Hepatocyte (in vitro differentiated cells): ENCODE data around the gene FYN. TPM values are rescaled to one million over a fixed set of nuclear protein-coding genes. Genes with fewer than 3 reads are reported as not detected.

Source experiments
- DNase-seq: peaks from one replicate; pipeline ENCODE4 v3.0.0-alpha.2; 2016; ENCODE audit warnings: low spot score
- H2AFZ ChIP-seq: fragments of 200-600 bp; sonication (generic); 2 replicates; pipeline ENCODE4 v1.6.0; 2016; ENCODE audit warnings: antibody characterized with exemption, mild to moderate bottlenecking
- H3K27ac ChIP-seq: fragments of 200-600 bp; sonication (generic); 2 replicates; pipeline ENCODE4 v1.5.1; 2016; ENCODE audit warnings: mild to moderate bottlenecking
- H3K27me3 ChIP-seq: fragments of 200-600 bp; sonication (generic); 2 replicates; pipeline ENCODE4 v1.6.1; 2016
- H3K36me3 ChIP-seq: fragments of 200-600 bp; sonication (generic); replicated peaks from 2 replicates; pipeline ENCODE4 v1.5.1; 2016; ENCODE audit warnings: low read depth; ENCODE audit not compliant: insufficient read depth
- H3K4me1 ChIP-seq: fragments of 200-600 bp; sonication (generic); 2 replicates; pipeline ENCODE4 v1.5.1; 2016; ENCODE audit warnings: mild to moderate bottlenecking, moderate library complexity; ENCODE audit not compliant: insufficient read depth
- H3K4me2 ChIP-seq: fragments of 200-600 bp; sonication (generic); 2 replicates; pipeline ENCODE4 v1.6.0; 2016
- H3K4me3 ChIP-seq: fragments of 200-600 bp; sonication (generic); 2 replicates; pipeline ENCODE4 v1.5.1; 2016; ENCODE audit warnings: mild to moderate bottlenecking
- H3K79me2 ChIP-seq: fragments of 200-600 bp; sonication (generic); 2 replicates; pipeline ENCODE4 v1.6.0; 2017; ENCODE audit warnings: mild to moderate bottlenecking
- H3K9me2 ChIP-seq: fragments of 200-600 bp; sonication (generic); replicated peaks from 2 replicates; pipeline ENCODE4 v1.6.0; 2017; ENCODE audit warnings: mild to moderate bottlenecking; ENCODE audit not compliant: insufficient read depth
- H3K9me3 ChIP-seq: fragments of 200-600 bp; sonication (generic); 2 replicates; pipeline ENCODE4 v1.5.1; 2016; ENCODE audit warnings: low read depth, mild to moderate bottlenecking
- H4K20me1 ChIP-seq: fragments of 200-600 bp; sonication (generic); 2 replicates; pipeline ENCODE4 v1.6.0; 2016; ENCODE audit warnings: mild to moderate bottlenecking; ENCODE audit not compliant: insufficient read depth, poor library complexity, severe bottlenecking
- CTCF ChIP-seq: fragments of 200-600 bp; sonication (generic); IDR thresholded peaks from 2 replicates; pipeline ENCODE4 v1.5.1; 2016; ENCODE audit warnings: antibody characterized with exemption, mild to moderate bottlenecking; ENCODE audit not compliant: poor library complexity
- EZH2 ChIP-seq: fragments of 200-600 bp; sonication (generic); IDR thresholded peaks from 2 replicates; pipeline ENCODE4 v1.6.1; 2016; ENCODE audit warnings: antibody characterized with exemption, mild to moderate bottlenecking, borderline replicate concordance
- EZH2phosphoT487 ChIP-seq: fragments of 200-600 bp; sonication (generic); IDR thresholded peaks from one replicate; pipeline ENCODE4 v1.6.1; 2018; ENCODE audit warnings: antibody characterized with exemption, mild to moderate bottlenecking, low read depth, moderate library complexity; ENCODE audit not compliant: unreplicated experiment, severe bottlenecking
- WGBS: methylation state at CpG from one replicate; pipeline ENCODE4 v1.1.6; 2016; ENCODE audit warnings: low lambda C conversion rate; ENCODE audit errors: missing lambda C conversion rate; 5-methylcytosine and 5-hydroxymethylcytosine counted together
- polyA plus RNA-seq: library from polyadenylated mRNA; unstranded; fragments of >200 nt; fragmentation: Nextera tagmentation; extraction: Ambion mirVana; gene quantifications from 2 replicates; pipeline ENCODE4 v1.2.1, GENCODE V29; 2016
- total RNA-seq: library from RNA; depleted of rRNA; stranded (reverse); fragments of >200 nt; gene quantifications from 2 replicates; pipeline ENCODE4 v1.2.3, GENCODE V29; 2014

Gene FYN
- total and polyA plus RNA-seq, 2 experiments from 2014 or later: 40.0 to 70.1 TPM

DNA sequence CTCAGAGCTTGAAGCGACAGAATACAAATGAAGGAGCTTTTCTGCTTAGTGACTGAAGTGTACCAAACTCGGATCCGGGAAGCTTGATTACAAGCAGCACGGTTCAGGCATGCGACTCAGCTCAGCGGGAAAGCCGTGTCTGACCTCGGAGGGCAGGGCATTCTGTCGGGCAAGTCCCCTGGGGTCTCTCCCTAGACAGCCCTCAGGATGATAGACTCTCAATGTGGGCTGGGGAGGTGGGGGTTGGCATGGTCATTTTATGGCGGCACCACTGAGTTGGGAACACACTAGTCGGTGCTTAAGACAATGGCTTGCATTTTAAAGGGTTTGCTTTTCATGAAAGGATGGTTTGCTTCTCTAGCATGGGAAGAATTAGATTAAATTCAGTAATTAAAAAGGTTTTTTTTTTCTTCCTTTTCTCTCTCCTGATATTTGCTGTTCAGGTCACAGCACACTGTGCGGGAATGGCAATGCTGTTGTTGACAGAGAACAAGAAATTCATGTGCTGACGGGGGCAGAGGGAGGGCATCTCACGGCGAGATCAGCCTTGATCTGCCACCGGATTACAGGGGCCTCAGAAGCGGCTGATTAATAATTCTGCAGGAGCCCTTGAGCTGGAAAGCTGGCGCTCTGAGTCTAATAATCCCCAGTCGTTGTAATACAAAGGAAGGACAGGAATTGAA lies 186.9 kb downstream of the FYN start:
- no peak for TF ChIP-seq EZH2
- TF ChIP-seq EZH2phosphoT487: no peak
- TF ChIP-seq CTCF: no peak
- no peak for DNase-seq
- no peak overlapping the region for H2AFZ ChIP-seq
- peaks cover 5% of the 10 kb centered on the region for H3K4me1 ChIP-seq
- H3K27ac ChIP-seq: no peak overlapping the region
- H3K4me2 ChIP-seq: no peak overlapping the region
- H3K9me3 ChIP-seq: no peaks in the 10 kb centered on the region
- H3K36me3 ChIP-seq: no peaks in the 10 kb centered on the region
- WGBS: 63% methylated on average over 19 of the region's 19 CpGs
- H4K20me1 ChIP-seq: no peaks in the 10 kb centered on the region
- no peak overlapping the region for H3K4me3 ChIP-seq
- H3K79me2 ChIP-seq: no peaks in the 10 kb centered on the region
- H3K9me2 ChIP-seq: no peaks in the 10 kb centered on the region
- no peaks in the 10 kb centered on the region for H3K27me3 ChIP-seq

DNA sequence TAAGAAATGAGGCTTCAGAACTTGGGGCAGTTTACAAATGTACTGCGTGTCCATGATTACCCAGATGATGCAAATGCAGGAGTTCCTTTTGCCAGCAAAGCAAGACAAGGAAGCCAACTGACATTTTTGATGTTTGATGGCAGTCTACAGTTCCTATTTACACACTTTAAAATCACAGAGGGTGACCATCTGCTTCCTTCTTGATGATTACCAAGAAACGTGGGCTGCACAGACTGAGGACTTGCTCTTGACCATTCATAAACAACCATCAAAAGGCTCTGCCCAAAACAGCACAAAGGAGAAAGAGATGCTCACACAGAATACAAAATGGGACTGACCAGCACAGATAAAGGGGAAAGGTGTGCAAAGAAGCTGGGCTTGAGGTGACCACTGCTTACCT lies 187.7 kb downstream of the FYN start:
- Histone ChIP-seq H3K27me3 (no peaks in the 10 kb centered on the region), H4K20me1 (no peaks in the 10 kb centered on the region), H3K4me3 (no peak overlapping the region), H3K4me2 (no peak overlapping the region), H3K27ac (no peak overlapping the region), H3K9me3 (no peaks in the 10 kb centered on the region), H2AFZ (no peak overlapping the region), H3K9me2 (no peaks in the 10 kb centered on the region), H3K36me3 (no peaks in the 10 kb centered on the region), H3K79me2 (no peaks in the 10 kb centered on the region), H3K4me1 (no peaks in the 10 kb centered on the region)
- 83% methylated on average over 2 of the region's 2 CpGs for WGBS
- TF ChIP-seq EZH2phosphoT487 (no peak), CTCF (no peak)
- no peak for DNase-seq

- H2AFZ ChIP-seq: no peak overlapping the region
- 87% methylated on average over 7 of the region's 7 CpGs for WGBS
- H3K4me1 ChIP-seq: no peaks in the 10 kb centered on the region
- no peaks in the 10 kb centered on the region for H3K27me3 ChIP-seq
- no peaks in the 10 kb centered on the region for H3K79me2 ChIP-seq
- H3K27ac ChIP-seq: no peak overlapping the region
- H3K9me3 ChIP-seq: no peaks in the 10 kb centered on the region
- no peaks in the 10 kb centered on the region for H3K36me3 ChIP-seq
- H3K9me2 ChIP-seq: no peaks in the 10 kb centered on the region
- H4K20me1 ChIP-seq: no peaks in the 10 kb centered on the region
- no peak overlapping the region for H3K4me2 ChIP-seq
- TF ChIP-seq CTCF (no peak), EZH2 (no peak), EZH2phosphoT487 (no peak)
- DNase-seq: no peak
- no peak overlapping the region for H3K4me3 ChIP-seq
Observed at GRCh38 chr6:111685058-111685457, 188.2 kb downstream of the FYN start.
